GM21447 (cell line): ENCODE data around the gene PAK1IP1.
"Not testable (repeated sequence)": the region's sequence is repeated elsewhere in the genome, so short reads cannot be mapped to it uniquely, and the experiment has no call there.

Source experiments
- ATAC-seq: cut with Tn5 transposase; IDR thresholded peaks from one replicate; pipeline ENCODE4 v1.9.1; 2021; ENCODE audit not compliant: unreplicated experiment

Gene PAK1IP1

GRCh38 chr6:10740061-10740460 lies 45.3 kb downstream of the PAK1IP1 start:
- no peak for ATAC-seq

- ATAC-seq, result not testable (repeated sequence)
These were observed 46.9 kb downstream of the PAK1IP1 start for GRCh38 chr6:10741643-10742042.

GRCh38 chr6:10742251-10742650 lies 47.5 kb downstream of the PAK1IP1 start:
- no peak for ATAC-seq

GRCh38 chr6:10743515-10743914 lies 48.7 kb downstream of the PAK1IP1 start:
- no peak for ATAC-seq

- no peak for ATAC-seq
These were observed 50.3 kb downstream of the PAK1IP1 start for GRCh38 chr6:10745116-10745515.

- peak; percentile 1 for ATAC-seq
These were observed 52.1 kb downstream of the PAK1IP1 start for GRCh38 chr6:10746915-10747250.

- peak; percentile 95 for ATAC-seq
These were observed 52.6 kb downstream of the PAK1IP1 start, which contains the start of gene TMEM14B for GRCh38 chr6:10747251-10747972. Gene TMEM14B (plus strand): TSS chr6:10747805. CDS start chr6:10749246, 1,441 bp downstream.

- no peak for ATAC-seq
These were observed 55.0 kb downstream of the PAK1IP1 start for GRCh38 chr6:10749734-10750133.

GRCh38 chr6:10750568-10750967 lies 55.8 kb downstream of the PAK1IP1 start:
- not testable (repeated sequence) for ATAC-seq

- ATAC-seq, result not testable (repeated sequence)
These were observed 57.0 kb downstream of the PAK1IP1 start for GRCh38 chr6:10751757-10752156.

GRCh38 chr6:10756085-10756484 lies 61.3 kb downstream of the PAK1IP1 start:
- no peak for ATAC-seq
